ENCODE measurements around the gene ATAD3C. TPM values are rescaled to one million over a fixed set of nuclear protein-coding genes. Genes with fewer than 3 reads are reported as not detected.
A peak's percentile ranks its signal among the peaks of the same experiment; 100 is the strongest.

The ATAD3C gene
- total RNA-seq, 1 donor from 2014 or later: not detected

DNA sequence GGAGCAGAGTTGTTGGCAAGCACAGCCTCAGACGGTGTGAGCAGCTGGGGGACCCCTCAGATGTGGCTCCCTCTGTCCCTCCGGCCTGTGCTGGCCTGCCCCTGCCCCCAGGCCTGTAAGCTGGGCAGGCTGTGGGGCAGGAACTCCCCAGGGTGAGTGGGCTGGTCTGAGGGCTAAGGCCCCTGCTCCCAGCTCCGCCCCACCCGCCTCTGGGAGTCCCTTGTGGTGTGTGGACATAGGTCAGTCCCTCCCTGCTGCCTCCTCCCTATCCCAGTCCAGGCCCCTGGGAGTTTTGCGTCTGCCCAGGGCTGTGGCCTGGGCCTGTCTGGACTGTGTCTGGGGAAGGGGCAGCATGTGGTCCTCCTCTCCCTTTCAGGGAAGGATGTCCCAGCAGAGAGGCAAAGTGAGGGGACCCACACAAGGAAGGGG, 17.6 kb upstream of the ATAD3C start:
- Mint-ChIP-seq H3K4me3 (no peak overlapping the region), H3K27me3 (ENCODE audit: insufficient read depth, low read depth) (peaks cover 22% of the 10 kb centered on the region), H3K27ac (peak overlapping the region; percentile 91), H3K9me3 (no peaks in the 10 kb centered on the region), H3K36me3 (peaks cover 3% of the 10 kb centered on the region), H3K4me1 (peaks cover 42% of the 10 kb centered on the region)
- H3K36me3 ChIP-seq: no peaks in the 10 kb centered on the region
- H3K4me1 ChIP-seq: peaks cover 54% of the 10 kb centered on the region
- H3K4me2 ChIP-seq: peak overlapping the region; percentile 89
- TF ChIP-seq EZH2phosphoT487 (IDR thresholded peaks at IDR 0.05): no peak
- no peak overlapping the region for H3K4me3 ChIP-seq
- H2AFZ ChIP-seq (replicated peaks): no peak overlapping the region
- H3K9me3 ChIP-seq (ENCODE audit: low read depth): no peaks in the 10 kb centered on the region
- DNase-seq (ENCODE audit: low spot score): peak; percentile 53
- H3K27me3 ChIP-seq: peaks cover 30% of the 10 kb centered on the region
- H3K9ac ChIP-seq: no peak overlapping the region
- no peak overlapping the region for H3K27ac ChIP-seq
- H3K79me2 ChIP-seq (ENCODE audit: low read depth): no peaks in the 10 kb centered on the region
- peaks cover 70% of the 10 kb centered on the region for H3F3A ChIP-seq (ENCODE audit: low read depth)
- peaks cover 7% of the 10 kb centered on the region for H4K20me1 ChIP-seq (ENCODE audit: low read depth)

DNA sequence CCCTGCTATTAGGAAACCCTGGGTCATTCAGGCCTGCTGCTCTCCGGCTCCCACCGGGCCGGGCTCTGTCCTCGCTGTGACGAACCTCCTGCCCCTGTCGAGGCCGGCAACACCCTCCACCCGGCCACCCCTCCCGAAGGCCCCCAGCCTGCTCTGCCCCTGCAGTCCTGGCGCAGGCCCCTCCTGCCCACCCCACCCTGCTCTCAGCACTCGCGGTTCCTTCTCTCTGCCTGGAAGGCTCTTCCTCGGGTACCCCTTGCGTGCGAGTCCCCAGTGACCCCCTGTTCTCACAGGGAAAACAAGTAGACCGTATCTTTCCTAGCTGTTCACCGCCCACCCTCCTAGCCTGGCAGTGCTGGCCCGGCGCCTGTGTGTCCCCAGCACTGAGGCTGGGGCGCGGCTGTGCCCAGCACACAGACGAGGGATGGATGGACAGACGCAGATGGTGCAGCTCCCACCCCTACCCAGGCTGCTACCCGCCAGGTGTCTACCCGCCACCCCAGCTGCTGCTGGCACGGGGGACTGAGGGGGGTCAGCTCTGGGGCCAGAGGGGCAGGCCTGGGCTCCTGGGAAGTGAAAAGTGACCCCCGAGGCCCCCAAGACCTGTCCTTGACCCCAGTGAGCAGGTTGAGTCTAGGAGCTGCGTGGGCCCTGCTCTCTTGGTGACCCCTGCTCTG, 17.1 kb upstream of the ATAD3C start:
- Histone ChIP-seq H3K79me2 (ENCODE audit: low read depth) (no peaks in the 10 kb centered on the region), H3K4me3 (no peak overlapping the region), H3K4me2 (peak overlapping the region; percentile 89), H3K36me3 (no peaks in the 10 kb centered on the region), H3F3A (ENCODE audit: low read depth) (peaks cover 70% of the 10 kb centered on the region), H3K9ac (no peak overlapping the region), H4K20me1 (ENCODE audit: low read depth) (peaks cover 7% of the 10 kb centered on the region), H3K27me3 (peaks cover 35% of the 10 kb centered on the region), H3K9me3 (ENCODE audit: low read depth) (no peaks in the 10 kb centered on the region), H2AFZ (replicated peaks) (no peak overlapping the region), H3K4me1 (peaks cover 54% of the 10 kb centered on the region), H3K27ac (no peak overlapping the region)
- no peak overlapping the region for H3K4me3 Mint-ChIP-seq
- DNase-seq (ENCODE audit: low spot score): no peak
- no peak for TF ChIP-seq EZH2phosphoT487 (IDR thresholded peaks at IDR 0.05)
- TF ChIP-seq EZH2 (IDR thresholded peaks at IDR 0.05): no peak
- TF ChIP-seq, protein P1, sequence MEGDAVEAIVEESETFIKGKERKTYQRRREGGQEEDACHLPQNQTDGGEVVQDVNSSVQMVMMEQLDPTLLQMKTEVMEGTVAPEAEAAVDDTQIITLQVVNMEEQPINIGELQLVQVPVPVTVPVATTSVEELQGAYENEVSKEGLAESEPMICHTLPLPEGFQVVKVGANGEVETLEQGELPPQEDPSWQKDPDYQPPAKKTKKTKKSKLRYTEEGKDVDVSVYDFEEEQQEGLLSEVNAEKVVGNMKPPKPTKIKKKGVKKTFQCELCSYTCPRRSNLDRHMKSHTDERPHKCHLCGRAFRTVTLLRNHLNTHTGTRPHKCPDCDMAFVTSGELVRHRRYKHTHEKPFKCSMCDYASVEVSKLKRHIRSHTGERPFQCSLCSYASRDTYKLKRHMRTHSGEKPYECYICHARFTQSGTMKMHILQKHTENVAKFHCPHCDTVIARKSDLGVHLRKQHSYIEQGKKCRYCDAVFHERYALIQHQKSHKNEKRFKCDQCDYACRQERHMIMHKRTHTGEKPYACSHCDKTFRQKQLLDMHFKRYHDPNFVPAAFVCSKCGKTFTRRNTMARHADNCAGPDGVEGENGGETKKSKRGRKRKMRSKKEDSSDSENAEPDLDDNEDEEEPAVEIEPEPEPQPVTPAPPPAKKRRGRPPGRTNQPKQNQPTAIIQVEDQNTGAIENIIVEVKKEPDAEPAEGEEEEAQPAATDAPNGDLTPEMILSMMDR (IDR thresholded peaks at IDR 0.05): no peak
- peak overlapping the region; percentile 91 for H3K27ac Mint-ChIP-seq
- H3K27me3 Mint-ChIP-seq (ENCODE audit: insufficient read depth, low read depth): peaks cover 22% of the 10 kb centered on the region
- H3K4me1 Mint-ChIP-seq: peaks cover 42% of the 10 kb centered on the region
- no peaks in the 10 kb centered on the region for H3K9me3 Mint-ChIP-seq
- peaks cover 3% of the 10 kb centered on the region for H3K36me3 Mint-ChIP-seq

DNA sequence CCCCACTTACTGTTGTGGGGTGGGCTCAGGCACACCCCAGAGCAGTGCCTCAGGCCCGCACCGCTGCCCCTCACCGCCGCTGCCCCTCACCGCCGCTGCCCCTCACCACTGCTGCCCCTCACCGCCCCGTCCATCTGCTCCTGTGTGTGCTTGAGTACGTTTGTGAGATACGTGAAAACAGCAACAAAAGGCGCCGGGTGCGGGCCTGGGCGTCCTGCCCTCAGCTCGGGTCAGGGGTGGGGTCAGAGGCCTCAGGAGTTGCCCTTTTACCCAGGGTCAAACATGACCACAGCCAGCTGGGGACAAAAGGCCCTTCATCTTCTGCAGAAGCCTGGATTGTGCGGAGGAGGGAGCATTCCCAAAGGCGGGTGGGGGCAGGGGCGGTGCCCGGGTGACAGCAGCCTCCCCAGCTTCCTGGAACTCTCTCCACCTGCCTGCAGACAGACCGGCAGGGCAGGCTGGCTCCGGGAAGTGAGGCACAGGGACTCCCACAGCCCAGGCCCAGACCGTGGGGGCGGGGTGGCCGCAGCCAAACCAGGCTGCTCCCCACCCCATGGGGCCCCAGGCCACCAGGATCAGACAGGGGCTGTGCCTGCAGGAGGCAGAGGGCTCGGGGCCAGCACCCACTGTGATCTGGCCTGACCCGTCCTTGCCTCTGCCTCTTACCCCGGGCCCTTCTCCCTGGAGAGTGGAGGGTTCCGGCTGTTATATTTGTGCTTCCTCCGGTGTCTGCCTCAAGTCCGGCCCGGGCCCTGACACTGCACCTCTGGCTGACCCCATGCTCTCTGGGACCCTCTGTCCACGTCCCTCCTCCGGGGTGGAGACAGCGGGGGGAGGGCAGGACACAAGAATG, 16.3 kb upstream of the ATAD3C start:
- Histone ChIP-seq H3K27ac (no peak overlapping the region), H4K20me1 (ENCODE audit: low read depth) (peaks cover 7% of the 10 kb centered on the region), H3K79me2 (ENCODE audit: low read depth) (no peaks in the 10 kb centered on the region), H3K4me3 (no peak overlapping the region), H3K4me2 (peak overlapping the region; percentile 89), H3K36me3 (no peaks in the 10 kb centered on the region), H3K27me3 (peaks cover 35% of the 10 kb centered on the region), H3K9ac (no peak overlapping the region), H3K9me3 (ENCODE audit: low read depth) (no peaks in the 10 kb centered on the region), H3K4me1 (peaks cover 54% of the 10 kb centered on the region), H2AFZ (replicated peaks) (no peak overlapping the region), H3F3A (ENCODE audit: low read depth) (peaks cover 69% of the 10 kb centered on the region)
- Mint-ChIP-seq H3K27me3 (ENCODE audit: insufficient read depth, low read depth) (peaks cover 22% of the 10 kb centered on the region), H3K36me3 (peaks cover 3% of the 10 kb centered on the region), H3K9me3 (no peaks in the 10 kb centered on the region), H3K4me3 (no peak overlapping the region), H3K4me1 (peaks cover 42% of the 10 kb centered on the region), H3K27ac (no peak overlapping the region)
- TF ChIP-seq EZH2 (IDR thresholded peaks at IDR 0.05): no peak
- TF ChIP-seq, protein P1 (IDR thresholded peaks at IDR 0.05): no peak
- no peak for TF ChIP-seq EZH2phosphoT487 (IDR thresholded peaks at IDR 0.05)
- peak; percentile 88 for DNase-seq (ENCODE audit: low spot score)

All from neural progenitor cell (in vitro differentiated cells).